Kidney epithelial cell (primary cell): Measurements from ENCODE around the gene KATNAL1. TPM values are rescaled to one million over a fixed set of nuclear protein-coding genes. Genes with fewer than 3 reads are reported as not detected.

Experiments used
- DNase-seq: peaks from one replicate; pipeline ENCODE4 v3.0.0-alpha.2; 2010; ENCODE audit warnings: low read depth
- H3K27me3 ChIP-seq: 2 replicates; pipeline ENCODE4 v1.6.0; 2011; ENCODE audit warnings: low read length; ENCODE audit not compliant: control insufficient read depth, insufficient read depth
- H3K36me3 ChIP-seq: 2 replicates; pipeline ENCODE4 v1.5.1; 2011; ENCODE audit warnings: low read length; ENCODE audit not compliant: control insufficient read depth, insufficient read depth
- H3K4me3 ChIP-seq: 2 replicates; pipeline ENCODE4 v1.5.1; 2011; ENCODE audit warnings: low read depth, mild to moderate bottlenecking, control low read depth, low read length
- CTCF ChIP-seq: IDR thresholded peaks from 2 replicates; pipeline ENCODE4 v1.5.1; 2011; ENCODE audit warnings: mild to moderate bottlenecking, moderate library complexity, low read length, control low read depth, inconsistent platforms; ENCODE audit not compliant: insufficient read depth, poor library complexity, severe bottlenecking
- total RNA-seq: library from RNA; depleted of rRNA; stranded (reverse); fragments of >200 nt; gene quantifications from 2 replicates; pipeline ENCODE4 v1.2.3, GENCODE V29; 2015

Gene KATNAL1
- total RNA-seq, 1 donor from 2014 or later, result 13.3 TPM

GRCh38 chr13:30154531-30154930, 152.8 kb downstream of the KATNAL1 start:
- Histone ChIP-seq H3K27me3 (peaks cover 12% of the 10 kb centered on the region), H3K36me3 (no peaks in the 10 kb centered on the region), H3K4me3 (no peak overlapping the region)
- TF ChIP-seq CTCF, result no peak
- no peak for DNase-seq

- Histone ChIP-seq H3K36me3 (no peaks in the 10 kb centered on the region), H3K4me3 (no peak overlapping the region), H3K27me3 (peaks cover 12% of the 10 kb centered on the region)
- no peak for DNase-seq
- no peak for TF ChIP-seq CTCF
These were observed 153.6 kb downstream of the KATNAL1 start for GRCh38 chr13:30153545-30154426.

Other genes starting within 250 kb of the KATNAL1 start
- not detected in 2 replicates for gene UBE2L5, start 114.9 kb upstream of the KATNAL1 start, total RNA-seq
- gene HMGB1, start 158.4 kb upstream of the KATNAL1 start, total RNA-seq, result 346 and 448 TPM in 2 replicates